H9 (cell line): ENCODE data around the gene NELFCD. TPM values are rescaled to one million over a fixed set of nuclear protein-coding genes. Genes with fewer than 3 reads are reported as not detected.

Source experiments
- DNase-seq: peaks from one replicate; pipeline ENCODE4 v3.0.0-alpha.2; 2017
- H2AFZ ChIP-seq: one replicate; pipeline ENCODE4 v1.6.1; 2013; ENCODE audit warnings: mild to moderate bottlenecking, low read length, control low read depth, moderate library complexity
- H2AK5ac ChIP-seq: 2 replicates; pipeline ENCODE4 v1.6.1; 2013; ENCODE audit warnings: low read length, control low read depth, mixed read lengths; ENCODE audit not compliant: insufficient read length
- H2BK120ac ChIP-seq: one replicate; pipeline ENCODE4 v1.6.1; 2013; ENCODE audit warnings: low read depth, mild to moderate bottlenecking, low read length, control low read depth, inconsistent platforms; ENCODE audit not compliant: poor library complexity, severe bottlenecking
- H2BK12ac ChIP-seq: 2 replicates; pipeline ENCODE4 v1.6.1; 2013; ENCODE audit warnings: low read length, control low read depth, mixed read lengths, low read depth; ENCODE audit not compliant: insufficient read length
- H2BK15ac ChIP-seq: 2 replicates; pipeline ENCODE4 v1.6.1; 2013; ENCODE audit warnings: low read depth, low read length, control low read depth
- H2BK20ac ChIP-seq: one replicate; pipeline ENCODE4 v1.6.1; 2013; ENCODE audit warnings: low read depth, mild to moderate bottlenecking, low read length, control low read depth, inconsistent platforms; ENCODE audit not compliant: poor library complexity, severe bottlenecking
- H2BK5ac ChIP-seq: 2 replicates; pipeline ENCODE4 v1.6.1; 2013; ENCODE audit warnings: low read length, control low read depth, mixed read lengths; ENCODE audit not compliant: insufficient read length
- H3K14ac ChIP-seq: 2 replicates; pipeline ENCODE4 v1.6.1; 2013; ENCODE audit warnings: low read length, control low read depth; ENCODE audit not compliant: insufficient read depth
- H3K18ac ChIP-seq: 2 replicates; pipeline ENCODE4 v1.6.1; 2013; ENCODE audit warnings: low read depth, mild to moderate bottlenecking, mixed read lengths, low read length, control low read depth; ENCODE audit not compliant: insufficient read length
- H3K23ac ChIP-seq: 2 replicates; pipeline ENCODE4 v1.6.1; 2013; ENCODE audit warnings: low read length, control low read depth, mixed read lengths, low read depth; ENCODE audit not compliant: insufficient read length
- H3K23me2 ChIP-seq: 2 replicates; pipeline ENCODE4 v1.6.1; 2013; ENCODE audit warnings: low read depth, mild to moderate bottlenecking, mixed read lengths, low read length, control low read depth; ENCODE audit not compliant: insufficient read length, poor library complexity, severe bottlenecking
- H3K27ac ChIP-seq: 2 replicates; pipeline ENCODE4 v1.5.1; 2013; ENCODE audit warnings: low read length, control low read depth, mixed read lengths, low read depth; ENCODE audit not compliant: insufficient read length
- H3K27me3 ChIP-seq: 2 replicates; pipeline ENCODE4 v1.6.1; 2013; ENCODE audit warnings: low read length, control low read depth, inconsistent platforms; ENCODE audit not compliant: insufficient read depth
- H3K4ac ChIP-seq: 2 replicates; pipeline ENCODE4 v1.6.1; 2013; ENCODE audit warnings: low read depth, mild to moderate bottlenecking, control low read depth, inconsistent platforms, low read length, moderate library complexity
- H3K4me1 ChIP-seq: 2 replicates; pipeline ENCODE4 v1.6.1; 2013; ENCODE audit warnings: low read length, control low read depth, inconsistent platforms; ENCODE audit not compliant: insufficient read depth
- H3K4me2 ChIP-seq: 2 replicates; pipeline ENCODE4 v1.6.1; 2013; ENCODE audit warnings: low read length, control low read depth, mixed read lengths; ENCODE audit not compliant: insufficient read length, insufficient read depth
- H3K56ac ChIP-seq: 2 replicates; pipeline ENCODE4 v1.6.1; 2013; ENCODE audit warnings: low read depth, mild to moderate bottlenecking, mixed read lengths, low read length, control low read depth; ENCODE audit not compliant: insufficient read length
- H3K79me1 ChIP-seq: 2 replicates; pipeline ENCODE4 v1.6.1; 2013; ENCODE audit warnings: low read depth, mild to moderate bottlenecking, moderate library complexity, low read length, control low read depth, inconsistent platforms; ENCODE audit not compliant: insufficient read depth, poor library complexity, severe bottlenecking
- H3K79me2 ChIP-seq: 2 replicates; pipeline ENCODE4 v1.6.1; 2013; ENCODE audit warnings: low read length, control low read depth, inconsistent platforms; ENCODE audit not compliant: insufficient read depth
- H3K9ac ChIP-seq: 2 replicates; pipeline ENCODE4 v1.6.1; 2013; ENCODE audit warnings: low read length, control low read depth, mixed read lengths; ENCODE audit not compliant: insufficient read length; ENCODE audit errors: extremely low read depth
- H3K9me3 ChIP-seq: one replicate; pipeline ENCODE4 v1.6.1; 2013; ENCODE audit warnings: low read depth, low read length, inconsistent platforms; ENCODE audit not compliant: control insufficient read depth
- H3T11ph ChIP-seq: one replicate; pipeline ENCODE4 v1.6.1; 2013; ENCODE audit warnings: mild to moderate bottlenecking, low read length, control low read depth, inconsistent platforms
- H4K20me1 ChIP-seq: one replicate; pipeline ENCODE4 v1.6.1; 2013; ENCODE audit not compliant: control insufficient read depth, insufficient read length, insufficient read depth
- H4K5ac ChIP-seq: 2 replicates; pipeline ENCODE4 v1.6.1; 2013; ENCODE audit warnings: low read depth, mild to moderate bottlenecking, mixed read lengths, low read length, control low read depth; ENCODE audit not compliant: insufficient read length
- H4K8ac ChIP-seq: replicated peaks from 2 replicates; pipeline ENCODE4 v1.6.1; 2013; ENCODE audit warnings: low read length, control low read depth, mixed read lengths, low read depth; ENCODE audit not compliant: insufficient read length
- H4K91ac ChIP-seq: 2 replicates; pipeline ENCODE4 v1.6.1; 2013; ENCODE audit warnings: low read depth, mild to moderate bottlenecking, moderate library complexity, mixed read lengths, low read length, control low read depth; ENCODE audit not compliant: insufficient read length
- H3K27ac Mint-ChIP-seq, 3 experiments: 2 replicates in 2 of 3; 3 replicates in 1 of 3; pipeline ENCODE4 v1.8.0; 2020 to 2021; ENCODE audit warnings: mixed read lengths in 3 of 3, mild to moderate bottlenecking in 1 of 3, moderate library complexity in 1 of 3
- H3K27me3 Mint-ChIP-seq: 2 replicates; pipeline ENCODE4 v1.8.0; 2021; ENCODE audit warnings: low read depth, mild to moderate bottlenecking, moderate library complexity, mixed read lengths
- H3K36me3 Mint-ChIP-seq, 3 experiments: 2 replicates in 2 of 3; 3 replicates in 1 of 3; pipeline ENCODE4 v1.8.0; 2020 to 2021; ENCODE audit warnings: low read depth in 3 of 3, mixed read lengths in 3 of 3; ENCODE audit not compliant: insufficient read depth in 1 of 3
- H3K4me1 Mint-ChIP-seq, 2 experiments: 2 replicates each; pipeline ENCODE4 v1.8.0; 2020; ENCODE audit warnings: mixed read lengths in 2 of 2
- H3K4me3 Mint-ChIP-seq, 2 experiments: 2 replicates in 1 of 2; 3 replicates in 1 of 2; pipeline ENCODE4 v1.8.0; 2020 to 2021; ENCODE audit warnings: mild to moderate bottlenecking in 2 of 2, mixed read lengths in 2 of 2, moderate library complexity in 1 of 2
- H3K9me3 Mint-ChIP-seq, 2 experiments: 2 replicates in 1 of 2; 3 replicates in 1 of 2; pipeline ENCODE4 v1.8.0; 2020; ENCODE audit warnings: mild to moderate bottlenecking in 2 of 2, mixed read lengths in 2 of 2, moderate library complexity in 1 of 2
- CTCF ChIP-seq: fragments of 200-600 bp; sonication (generic); conservative IDR thresholded peaks from 3 replicates; pipeline ENCODE4 v1.8.0; 2021; ENCODE audit warnings: antibody characterized with exemption, mild to moderate bottlenecking
- whole genome bisulfite sequencing: extraction: QIAGEN DNeasy Blood & Tissue Kit; methylation state at CpG from one replicate; pipeline ENCODE4 v1.1.7; 2013; ENCODE audit warnings: missing lambda C conversion rate, low lambda C conversion rate, mixed read lengths; ENCODE audit not compliant: insufficient read length; ENCODE audit errors: extremely low coverage; 5-methylcytosine and 5-hydroxymethylcytosine counted together
- total RNA-seq: library from RNA; stranded (reverse); gene quantifications from 2 replicates; pipeline ENCODE4 v1.2.1, GENCODE V29; 2021

NELFCD gene
- total RNA-seq, 1 experiment from 2014 or later: 57.8 TPM

- Mint-ChIP-seq H3K27me3 (peaks cover 3% of the 10 kb centered on the region), H3K4me1 (no peaks in the 10 kb centered on the region), H3K9me3 (peaks cover 6 to 7% of the 10 kb centered on the region in 2 experiments; a peak in 4 of 5 replicates), H3K27ac (no peak overlapping the region), H3K36me3 (peaks cover 0 to 4% (median 3%) of the 10 kb centered on the region in 3 experiments; a peak in 2 of 7 replicates), H3K4me3 (no peak overlapping the region)
- H2BK20ac ChIP-seq: no peak overlapping the region
- no peaks in the 10 kb centered on the region for H3K79me2 ChIP-seq
- H4K8ac ChIP-seq: no peak overlapping the region
- no peak overlapping the region for H3K27ac ChIP-seq
- peaks cover 3% of the 10 kb centered on the region; the same call in 1 of the 2 replicates for H3K4me1 ChIP-seq
- no peak overlapping the region for H2AK5ac ChIP-seq
- DNase-seq: no peak
- TF ChIP-seq CTCF: no peak
- no peak overlapping the region for H2BK12ac ChIP-seq
- H3K18ac ChIP-seq: no peak overlapping the region
- no peak overlapping the region for H3T11ph ChIP-seq
- WGBS: no CpG with 5 or more reads among the region's 2 CpGs
- no peak overlapping the region for H3K9ac ChIP-seq
- H3K56ac ChIP-seq: no peak overlapping the region
- H3K14ac ChIP-seq: no peak overlapping the region
- H4K91ac ChIP-seq: no peak overlapping the region
- H3K9me3 ChIP-seq: no peaks in the 10 kb centered on the region
- H2BK120ac ChIP-seq: no peak overlapping the region
- H4K5ac ChIP-seq: no peak overlapping the region
- no peak overlapping the region for H2BK5ac ChIP-seq
- H3K4ac ChIP-seq: no peak overlapping the region
- no peak overlapping the region for H3K4me2 ChIP-seq
- no peaks in the 10 kb centered on the region for H3K79me1 ChIP-seq
- H2AFZ ChIP-seq: no peak overlapping the region
- H4K20me1 ChIP-seq: no peaks in the 10 kb centered on the region
- H2BK15ac ChIP-seq: no peak overlapping the region
- no peaks in the 10 kb centered on the region for H3K23me2 ChIP-seq
- H3K23ac ChIP-seq: no peak overlapping the region
- no peaks in the 10 kb centered on the region for H3K27me3 ChIP-seq
Measured at GRCh38 chr20:58938078-58938477, 43.0 kb upstream of the NELFCD start.
